Measurements from ENCODE around the gene SHC3.

GRCh38 chr9:89175828-89176261, 2.8 kb downstream of the SHC3 start:
- TF ChIP-seq CTCF (IDR thresholded peaks at IDR 0.05) (no peak), POLR2A (IDR thresholded peaks at IDR 0.05) (no peak)

Data from esophagus squamous epithelium (tissue), 4 donors.